Measurements from ENCODE around the gene TGFBR2. TPM values are rescaled to one million over a fixed set of nuclear protein-coding genes. Genes with fewer than 3 reads are reported as not detected.

The TGFBR2 gene
- total RNA-seq, 1 experiment from 2014 or later = 48.2 TPM

GRCh38 chr3:30615615-30616346 lies 9.4 kb downstream of the TGFBR2 start:
- no TSS peak for BruUV-seq (replicated peaks)
- Histone ChIP-seq H2AFZ (ENCODE audit: low read length) (no peak overlapping the region), H4K20me1 (ENCODE audit: low read length) (peaks cover 55% of the 10 kb centered on the region), H3K4me1 (ENCODE audit: insufficient read depth, low read length) (peaks cover 53% of the 10 kb centered on the region), H3F3A (ENCODE audit: low read length, unreplicated experiment) (peaks cover 4% of the 10 kb centered on the region), H3K9me3 (ENCODE audit: low read length) (no peaks in the 10 kb centered on the region), H3K27ac (ENCODE audit: low read length) (no peak overlapping the region), H3K27me3 (ENCODE audit: low read length) (no peaks in the 10 kb centered on the region), H3K9ac (ENCODE audit: low read length) (no peak overlapping the region), H3K4me2 (ENCODE audit: low read length) (no peak overlapping the region; the same call in 1 of the 2 replicates), H3K36me3 (ENCODE audit: low read depth, low read length) (peaks cover 21% of the 10 kb centered on the region), H3K9me2 (replicated peaks; ENCODE audit: low read length) (no peaks in the 10 kb centered on the region), H3K4me3 (ENCODE audit: low read length) (no peak overlapping the region), H3K79me2 (ENCODE audit: low read length) (peaks cover 100% of the 10 kb centered on the region)
- intact Hi-C loops (cut with micrococcal nuclease) = no loop called here
- peak; percentile 19 for DNase-seq
- POLR2A ChIA-PET (ENCODE audit: unreplicated experiment) = interaction anchor here (0.6 kb wide), 3 partner anchors 30 to 48 kb away, joined by 3 to 5 read pairs (median 3); no protein-coding TSS in a partner anchor
- CTCF ChIA-PET = no interaction called here
- no peak for ATAC-seq
- TF ChIP-seq EZH2 (IDR thresholded peaks at IDR 0.05; ENCODE audit: low read length, unreplicated experiment) (no peak), EZH2phosphoT487 (IDR thresholded peaks at IDR 0.05; ENCODE audit: borderline replicate concordance, low read length) (no peak), CTCF (conservative IDR thresholded peaks at IDR 0.05; ENCODE audit: low read depth, low read length) (no peak)

- ChIA-PET CTCF (no interaction called here), POLR2A (ENCODE audit: unreplicated experiment) (interaction anchor here (0.6 kb wide), 1 partner anchor 47 kb away, joined by 5 read pairs; no protein-coding TSS in a partner anchor)
- BruUV-seq (replicated peaks) = no TSS peak
- intact Hi-C loops (cut with micrococcal nuclease) = no loop called here
- Histone ChIP-seq H3K4me1 (ENCODE audit: insufficient read depth, low read length) (peaks cover 46% of the 10 kb centered on the region), H3K36me3 (ENCODE audit: low read depth, low read length) (peaks cover 23% of the 10 kb centered on the region), H4K20me1 (ENCODE audit: low read length) (peaks cover 50% of the 10 kb centered on the region), H3F3A (ENCODE audit: low read length, unreplicated experiment) (peaks cover 4% of the 10 kb centered on the region), H2AFZ (ENCODE audit: low read length) (no peak overlapping the region), H3K27ac (ENCODE audit: low read length) (no peak overlapping the region), H3K4me3 (ENCODE audit: low read length) (no peak overlapping the region), H3K79me2 (ENCODE audit: low read length) (peaks cover 100% of the 10 kb centered on the region), H3K9me3 (ENCODE audit: low read length) (no peaks in the 10 kb centered on the region), H3K4me2 (ENCODE audit: low read length) (no peak overlapping the region; the same call in 1 of the 2 replicates), H3K9me2 (replicated peaks; ENCODE audit: low read length) (no peaks in the 10 kb centered on the region), H3K27me3 (ENCODE audit: low read length) (no peaks in the 10 kb centered on the region), H3K9ac (ENCODE audit: low read length) (no peak overlapping the region)
- no peak for ATAC-seq
- TF ChIP-seq EZH2 (IDR thresholded peaks at IDR 0.05; ENCODE audit: low read length, unreplicated experiment) (no peak), EZH2phosphoT487 (IDR thresholded peaks at IDR 0.05; ENCODE audit: borderline replicate concordance, low read length) (no peak), CTCF (conservative IDR thresholded peaks at IDR 0.05; ENCODE audit: low read depth, low read length) (no peak)
- DNase-seq = no peak
These were observed 10.1 kb downstream of the TGFBR2 start for GRCh38 chr3:30616347-30617027.

GRCh38 chr3:30617069-30617468 lies 10.7 kb downstream of the TGFBR2 start:
- no peaks in the 10 kb centered on the region for H3K27me3 ChIP-seq (ENCODE audit: low read length)
- peaks cover 40% of the 10 kb centered on the region for H3K4me1 ChIP-seq (ENCODE audit: insufficient read depth, low read length)
- H3K79me2 ChIP-seq (ENCODE audit: low read length) = peaks cover 100% of the 10 kb centered on the region
- no peak for TF ChIP-seq EZH2phosphoT487 (IDR thresholded peaks at IDR 0.05; ENCODE audit: borderline replicate concordance, low read length)
- TF ChIP-seq EZH2 (IDR thresholded peaks at IDR 0.05; ENCODE audit: low read length, unreplicated experiment) = no peak
- no peak for TF ChIP-seq CTCF (conservative IDR thresholded peaks at IDR 0.05; ENCODE audit: low read depth, low read length)
- no TSS peak for BruUV-seq (replicated peaks)
- POLR2A ChIA-PET (ENCODE audit: unreplicated experiment) = no interaction called here
- H3K27ac ChIP-seq (ENCODE audit: low read length) = no peak overlapping the region
- H3K36me3 ChIP-seq (ENCODE audit: low read depth, low read length) = peaks cover 27% of the 10 kb centered on the region
- no peak for ATAC-seq
- H3K4me2 ChIP-seq (ENCODE audit: low read length) = no peak overlapping the region
- H3K9ac ChIP-seq (ENCODE audit: low read length) = no peak overlapping the region
- CTCF ChIA-PET = no interaction called here
- peaks cover 47% of the 10 kb centered on the region for H4K20me1 ChIP-seq (ENCODE audit: low read length)
- peaks cover 4% of the 10 kb centered on the region for H3F3A ChIP-seq (ENCODE audit: low read length, unreplicated experiment)
- no peaks in the 10 kb centered on the region for H3K9me2 ChIP-seq (replicated peaks; ENCODE audit: low read length)
- no peak overlapping the region for H2AFZ ChIP-seq (ENCODE audit: low read length)
- no peaks in the 10 kb centered on the region for H3K9me3 ChIP-seq (ENCODE audit: low read length)
- intact Hi-C loops (cut with micrococcal nuclease) = no loop called here
- no peak overlapping the region for H3K4me3 ChIP-seq (ENCODE audit: low read length)
- no peak for DNase-seq

All from PC-3 (cell line).